ENCODE data around the gene DAPK1.

Gene DAPK1

GRCh38 chr9:87671478-87671877 lies 173.8 kb downstream of the DAPK1 start:
- H3K36me3 ChIP-seq (replicated peaks; ENCODE audit: insufficient read depth, low read length) = no peaks in the 10 kb centered on the region
- no peaks in the 10 kb centered on the region for H3K9me2 ChIP-seq (replicated peaks; ENCODE audit: insufficient read depth, low read length)
- TF ChIP-seq EZH2 (optimal IDR thresholded peaks at IDR 0.05; ENCODE audit: low read depth, low read length) (no peak), EZH2phosphoT487 (IDR thresholded peaks at IDR 0.05; ENCODE audit: low read length) (no peak), CTCF (IDR thresholded peaks at IDR 0.05; ENCODE audit: low read length) (no peak)
- no peak overlapping the region for H3K4me2 ChIP-seq (ENCODE audit: low read depth, low read length)
- H3K4me1 ChIP-seq (ENCODE audit: low read length) = no peaks in the 10 kb centered on the region
- no peaks in the 10 kb centered on the region for H4K20me1 ChIP-seq (ENCODE audit: insufficient read depth, low read length)
- H3K4me3 ChIP-seq (ENCODE audit: low read length) = no peak overlapping the region
- no peaks in the 10 kb centered on the region for H3K9me3 ChIP-seq (replicated peaks; ENCODE audit: insufficient read depth, low read length)
- H3K27ac ChIP-seq (ENCODE audit: low read length) = no peak overlapping the region
- no peaks in the 10 kb centered on the region for H3F3A ChIP-seq (ENCODE audit: insufficient read depth, low read length)
- no peak overlapping the region for H3K9ac ChIP-seq (ENCODE audit: low read length)
- no peak overlapping the region for H2AFZ ChIP-seq (ENCODE audit: low read length)
- no peaks in the 10 kb centered on the region for H3K27me3 ChIP-seq (replicated peaks; ENCODE audit: insufficient read depth, low read length)
- no peaks in the 10 kb centered on the region for H3K79me2 ChIP-seq (ENCODE audit: low read length)
- DNase-seq = no peak

DNA sequence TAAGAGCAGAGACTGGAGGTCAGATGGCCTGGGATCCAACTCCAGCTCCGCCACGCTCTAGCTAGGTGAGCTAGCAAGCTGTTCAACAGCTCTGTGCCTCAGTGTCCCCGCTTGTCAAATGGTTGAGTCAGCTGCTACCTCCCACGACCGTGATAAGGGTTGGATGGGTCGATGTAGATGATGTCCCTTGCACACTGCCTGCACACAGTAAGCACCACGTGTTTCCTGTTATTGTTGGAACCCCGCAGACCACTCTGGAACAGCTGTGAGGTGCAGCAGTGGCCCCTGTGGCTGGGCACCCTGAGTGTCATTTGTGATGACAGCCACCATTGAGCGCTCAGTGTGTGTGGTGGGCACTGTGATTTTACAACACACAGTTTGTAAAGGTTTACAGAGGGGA lies 174.3 kb downstream of the DAPK1 start:
- no peak overlapping the region for H3K4me2 ChIP-seq (ENCODE audit: low read depth, low read length)
- no peaks in the 10 kb centered on the region for H3K9me2 ChIP-seq (replicated peaks; ENCODE audit: insufficient read depth, low read length)
- H3K9me3 ChIP-seq (replicated peaks; ENCODE audit: insufficient read depth, low read length) = no peaks in the 10 kb centered on the region
- no peak overlapping the region for H3K9ac ChIP-seq (ENCODE audit: low read length)
- no peaks in the 10 kb centered on the region for H3K79me2 ChIP-seq (ENCODE audit: low read length)
- no peak overlapping the region for H2AFZ ChIP-seq (ENCODE audit: low read length)
- no peak overlapping the region for H3K4me3 ChIP-seq (ENCODE audit: low read length)
- no peaks in the 10 kb centered on the region for H3K36me3 ChIP-seq (replicated peaks; ENCODE audit: insufficient read depth, low read length)
- no peaks in the 10 kb centered on the region for H4K20me1 ChIP-seq (ENCODE audit: insufficient read depth, low read length)
- TF ChIP-seq EZH2 (optimal IDR thresholded peaks at IDR 0.05; ENCODE audit: low read depth, low read length) (no peak), EZH2phosphoT487 (IDR thresholded peaks at IDR 0.05; ENCODE audit: low read length) (no peak), CTCF (IDR thresholded peaks at IDR 0.05; ENCODE audit: low read length) (no peak)
- no peaks in the 10 kb centered on the region for H3K4me1 ChIP-seq (ENCODE audit: low read length)
- no peak for DNase-seq
- no peaks in the 10 kb centered on the region for H3K27me3 ChIP-seq (replicated peaks; ENCODE audit: insufficient read depth, low read length)
- no peak overlapping the region for H3K27ac ChIP-seq (ENCODE audit: low read length)
- no peaks in the 10 kb centered on the region for H3F3A ChIP-seq (ENCODE audit: insufficient read depth, low read length)

DNA sequence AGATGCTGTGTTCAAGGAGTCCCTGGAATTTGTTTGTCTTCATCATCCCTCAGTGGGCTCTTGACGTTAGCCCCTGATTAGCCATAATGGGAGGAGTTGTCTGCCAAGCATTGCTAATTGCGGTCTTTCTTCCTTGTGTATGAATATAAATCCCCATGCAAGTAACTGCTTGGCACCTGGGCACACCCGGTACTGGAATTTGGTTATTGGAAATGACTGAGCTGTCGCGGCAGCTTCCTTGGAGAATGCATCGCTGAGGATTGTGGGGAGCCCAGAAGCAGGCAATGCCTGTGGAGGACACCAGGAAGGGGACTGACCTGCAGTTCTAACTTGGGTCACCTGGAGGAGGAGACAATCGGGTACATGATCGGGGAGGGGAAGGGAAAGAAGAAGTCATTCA lies 174.9 kb downstream of the DAPK1 start:
- Histone ChIP-seq H4K20me1 (ENCODE audit: insufficient read depth, low read length) (no peaks in the 10 kb centered on the region), H3F3A (ENCODE audit: insufficient read depth, low read length) (no peaks in the 10 kb centered on the region), H2AFZ (ENCODE audit: low read length) (no peak overlapping the region), H3K4me3 (ENCODE audit: low read length) (no peak overlapping the region), H3K9me3 (replicated peaks; ENCODE audit: insufficient read depth, low read length) (no peaks in the 10 kb centered on the region), H3K9ac (ENCODE audit: low read length) (no peak overlapping the region), H3K27ac (ENCODE audit: low read length) (no peak overlapping the region), H3K9me2 (replicated peaks; ENCODE audit: insufficient read depth, low read length) (no peaks in the 10 kb centered on the region), H3K4me2 (ENCODE audit: low read depth, low read length) (no peak overlapping the region), H3K79me2 (ENCODE audit: low read length) (no peaks in the 10 kb centered on the region), H3K36me3 (replicated peaks; ENCODE audit: insufficient read depth, low read length) (no peaks in the 10 kb centered on the region), H3K4me1 (ENCODE audit: low read length) (no peaks in the 10 kb centered on the region), H3K27me3 (replicated peaks; ENCODE audit: insufficient read depth, low read length) (no peaks in the 10 kb centered on the region)
- DNase-seq = no peak
- TF ChIP-seq EZH2 (optimal IDR thresholded peaks at IDR 0.05; ENCODE audit: low read depth, low read length) = no peak
- TF ChIP-seq EZH2phosphoT487 (IDR thresholded peaks at IDR 0.05; ENCODE audit: low read length) = no peak
- no peak for TF ChIP-seq CTCF (IDR thresholded peaks at IDR 0.05; ENCODE audit: low read length)
